Esophagus squamous epithelium (tissue), 5 donors: ENCODE results near the gene UBL3. TPM values are rescaled to one million over a fixed set of nuclear protein-coding genes. Genes with fewer than 3 reads are reported as not detected.

Source experiments
- DNase-seq: peaks from one replicate; lab custom pipeline; 2025; lab: John Stamatoyannopoulos, UW
- H3K27ac ChIP-seq, 4 donors: fragments of 200-600 bp; sonication (generic); one replicate each; pipeline ENCODE4 v1.5.1; 2016 to 2019; ENCODE audit warnings: mild to moderate bottlenecking in 1 of 4
- H3K27me3 ChIP-seq, 4 donors: fragments of 200-600 bp; sonication (generic); 1 replicate in 3 of 4; 2 replicates in 1 of 4; pipeline versions ENCODE4 v1.5.1 to v1.6.0; 2017 to 2021; ENCODE audit warnings: antibody characterized with exemption in 1 of 4
- H3K36me3 ChIP-seq, 3 donors: fragments of 200-600 bp; sonication (generic); one replicate each; pipeline ENCODE4 v1.5.1; 2016 to 2019
- H3K4me1 ChIP-seq, 3 donors: fragments of 200-600 bp; sonication (generic); one replicate each; pipeline ENCODE4 v1.5.1; 2017 to 2019
- H3K4me3 ChIP-seq, 4 donors: fragments of 200-600 bp; sonication (generic); 1 replicate in 3 of 4; 2 replicates in 1 of 4; pipeline ENCODE4 v1.5.1; 2016 to 2019; ENCODE audit warnings: mild to moderate bottlenecking in 2 of 4, moderate library complexity in 1 of 4
- H3K9me3 ChIP-seq, 3 donors: fragments of 200-600 bp; sonication (generic); one replicate each; pipeline ENCODE4 v1.5.1; 2016 to 2019
- CTCF ChIP-seq, 6 experiments: fragments of 450-650 bp in 4 of 6; fragments of 200-600 bp in 2 of 6; sonication (generic) in 2 of 6; IDR thresholded peaks; one replicate each; pipeline ENCODE4 v1.5.1; 2016 to 2019; ENCODE audit warnings: antibody characterized with exemption in 6 of 6, mild to moderate bottlenecking in 4 of 6, moderate library complexity in 4 of 6
- POLR2A ChIP-seq, 4 donors: fragments of 450-650 bp; IDR thresholded peaks; one replicate each; pipeline ENCODE4 v1.6.1; 2017; ENCODE audit warnings: antibody characterized with exemption in 4 of 4, mild to moderate bottlenecking in 4 of 4, moderate library complexity in 3 of 4
- WGBS, 2 donors: methylation state at CpG; one replicate each; pipeline ENCODE4 v1.1.5; 2018; 5-methylcytosine and 5-hydroxymethylcytosine counted together
- intact Hi-C: fragments of 100-400 bp; cut with DNase I; formaldehyde crosslinking; loops from one replicate; pipeline ENCODE4 v1.15.0; 2022
- total RNA-seq, 4 donors: library from RNA; depleted of rRNA; stranded (reverse); fragments of >200 nt; gene quantifications; one replicate each; pipeline ENCODE4 v1.1.0, GENCODE V29; 2016
- donor health status: DM: yes; HTN: yes; CAD: no.

Gene UBL3
- total RNA-seq, 4 donors from 2014 or later, result 28.1 to 47.1 (median 35.4) TPM

GRCh38 chr13:29801102-29801501 lies 49.3 kb downstream of the UBL3 start:
- Histone ChIP-seq H3K27me3 (no peaks in the 10 kb centered on the region), H3K36me3 (no peaks in the 10 kb centered on the region), H3K4me3 (no peak overlapping the region), H3K9me3 (no peaks in the 10 kb centered on the region), H3K4me1 (peaks cover 0 to 5% (median 0%) of the 10 kb centered on the region in 3 donors), H3K27ac (no peak overlapping the region)
- intact Hi-C loops, result no loop called here
- DNase-seq, result no peak
- TF ChIP-seq CTCF (IDR thresholded peaks at IDR 0.05), result no peak
- TF ChIP-seq POLR2A (IDR thresholded peaks at IDR 0.05), result no peak
- 80 to 87% methylated on average over 3 of the region's 4 CpGs for WGBS, 2 donors

DNA sequence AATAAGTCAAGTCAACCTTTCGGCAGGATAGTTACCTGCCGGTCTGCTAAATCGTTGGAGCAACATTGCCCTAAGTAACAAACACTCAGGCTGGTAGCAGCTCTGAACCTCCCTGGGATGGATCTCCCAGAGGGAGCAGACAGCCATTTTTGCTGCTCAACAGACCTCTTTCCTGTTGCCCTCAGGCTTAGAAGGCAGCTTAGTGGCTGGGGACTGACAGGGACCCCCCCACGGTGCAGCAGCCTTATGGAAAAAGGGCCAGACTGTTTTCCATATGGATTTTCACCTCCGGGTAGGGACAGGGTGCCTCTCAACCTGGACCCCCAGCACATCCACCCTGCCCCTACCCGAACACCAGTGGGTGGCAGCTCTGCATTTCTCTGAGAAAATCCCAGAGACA lies 49.7 kb downstream of the UBL3 start:
- Histone ChIP-seq H3K27me3 (no peaks in the 10 kb centered on the region), H3K4me3 (no peak overlapping the region), H3K27ac (no peak overlapping the region), H3K4me1 (peaks cover 0 to 5% (median 0%) of the 10 kb centered on the region in 3 donors), H3K9me3 (no peaks in the 10 kb centered on the region), H3K36me3 (no peaks in the 10 kb centered on the region)
- intact Hi-C loops, result no loop called here
- 80 to 93% methylated on average over 4 of the region's 6 CpGs for WGBS, 2 donors
- TF ChIP-seq CTCF (IDR thresholded peaks at IDR 0.05) (no peak), POLR2A (IDR thresholded peaks at IDR 0.05) (no peak)
- DNase-seq, result no peak

DNA sequence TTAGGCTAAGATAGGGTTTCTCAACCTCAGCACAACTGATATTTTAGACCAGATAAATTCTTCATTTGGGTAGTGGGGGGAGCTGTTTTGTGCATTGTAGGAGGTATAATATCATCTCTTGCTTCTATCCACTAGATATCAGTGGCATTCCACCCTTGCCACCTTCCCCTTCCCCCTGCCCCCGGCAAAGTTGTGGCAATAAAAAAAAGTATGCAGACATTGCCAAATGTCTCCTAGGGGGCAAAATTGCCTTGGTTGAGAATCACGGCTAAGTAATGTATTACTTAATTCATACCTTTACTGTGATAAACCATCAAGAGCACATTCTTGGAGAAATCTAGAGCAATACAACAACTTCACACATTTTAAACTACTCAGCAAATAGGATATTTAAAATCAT lies 51.4 kb downstream of the UBL3 start:
- no peak overlapping the region for H3K4me3 ChIP-seq
- H3K9me3 ChIP-seq, result no peaks in the 10 kb centered on the region
- H3K27ac ChIP-seq, result no peak overlapping the region
- H3K36me3 ChIP-seq, result no peaks in the 10 kb centered on the region
- TF ChIP-seq CTCF (IDR thresholded peaks at IDR 0.05) (no peak), POLR2A (IDR thresholded peaks at IDR 0.05) (no peak)
- peaks cover 0 to 5% (median 0%) of the 10 kb centered on the region in 3 donors for H3K4me1 ChIP-seq
- intact Hi-C loops, result no loop called here
- H3K27me3 ChIP-seq, result no peaks in the 10 kb centered on the region
- 76 to 92% methylated on average over 1 to 2 of the region's 2 CpGs for WGBS, 2 donors
- DNase-seq, result no peak

GRCh38 chr13:29791997-29792780 lies 58.2 kb downstream of the UBL3 start:
- intact Hi-C loops, result no loop called here
- TF ChIP-seq POLR2A (IDR thresholded peaks at IDR 0.05) (no peak), CTCF (IDR thresholded peaks at IDR 0.05) (no peak)
- Histone ChIP-seq H3K27me3 (no peaks in the 10 kb centered on the region), H3K4me3 (no peak overlapping the region), H3K27ac (no peak overlapping the region), H3K36me3 (no peaks in the 10 kb centered on the region), H3K9me3 (no peaks in the 10 kb centered on the region), H3K4me1 (peaks cover 0 to 5% (median 0%) of the 10 kb centered on the region in 3 donors)
- 83 to 90% methylated on average over 5 of the region's 5 CpGs for WGBS, 2 donors
- DNase-seq, result no peak

DNA sequence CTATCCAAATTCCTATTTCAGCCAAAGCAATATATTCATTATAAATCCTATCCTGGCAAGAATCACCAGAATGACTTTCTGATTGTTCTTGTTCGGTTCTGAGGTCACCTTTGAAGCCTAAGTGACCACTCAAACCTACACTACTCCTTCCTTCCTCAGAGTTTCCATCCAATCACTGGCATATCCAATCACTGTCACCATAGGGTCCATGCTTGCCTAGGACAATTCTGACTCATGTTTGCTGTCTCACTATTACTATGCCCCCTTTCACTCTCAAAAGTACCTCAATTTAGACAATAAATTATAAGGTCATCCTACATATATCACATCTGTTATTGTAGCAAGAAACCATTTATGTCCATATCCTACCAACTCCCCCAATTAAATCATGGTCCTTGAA lies 58.9 kb downstream of the UBL3 start:
- Histone ChIP-seq H3K4me1 (peaks cover 0 to 6% (median 0%) of the 10 kb centered on the region in 3 donors), H3K36me3 (no peaks in the 10 kb centered on the region), H3K9me3 (no peaks in the 10 kb centered on the region), H3K27me3 (no peaks in the 10 kb centered on the region), H3K4me3 (no peak overlapping the region), H3K27ac (no peak overlapping the region)
- intact Hi-C loops, result no loop called here
- TF ChIP-seq POLR2A (IDR thresholded peaks at IDR 0.05) (no peak), CTCF (IDR thresholded peaks at IDR 0.05) (no peak)
- 52 to 72% methylated on average over 1 of the region's 1 CpG for WGBS, 2 donors
- no peak for DNase-seq
